Activated naive CD8-positive, alpha-beta T cell treated with anti-CD3 and anti-CD28 coated beads, Interleukin-2, amount 10 ng/mL, durations not matched to agents 7 days and 5 days (primary cell): Measurements from ENCODE around the gene DPP6. TPM values are rescaled to one million over a fixed set of nuclear protein-coding genes. Genes with fewer than 3 reads are reported as not detected.

Experiments used
- ATAC-seq: fragments of 150-1000 bp; cut with Tn5 transposase; one replicate; pipeline ENCODE4 v1.10.0; 2021; ENCODE audit warnings: low read depth, moderate library complexity
- POLR2A ChIA-PET: fragments of 350-600 bp; sonication (Branson Sonifier 250); formaldehyde crosslinking; loops from one replicate; lab custom pipeline; 2021; ENCODE audit warnings: antibody characterized with exemption; lab: Charles Lee
- DNase-seq: peaks from one replicate; pipeline ENCODE4 v3.0.0; 2021
- H3K27ac Mint-ChIP-seq: one replicate; pipeline ENCODE4 v1.8.0; 2022; ENCODE audit warnings: mild to moderate bottlenecking, mixed read lengths
- H3K27me3 Mint-ChIP-seq: one replicate; pipeline ENCODE4 v1.8.0; 2022; ENCODE audit warnings: mild to moderate bottlenecking, moderate library complexity, mixed read lengths
- H3K36me3 Mint-ChIP-seq: one replicate; pipeline ENCODE4 v1.8.0; 2021; ENCODE audit warnings: mild to moderate bottlenecking, mixed read lengths
- H3K4me1 Mint-ChIP-seq: one replicate; pipeline ENCODE4 v1.8.0; 2021; ENCODE audit warnings: mixed read lengths
- H3K4me3 Mint-ChIP-seq: one replicate; pipeline ENCODE4 v1.8.0; 2022; ENCODE audit warnings: mild to moderate bottlenecking, moderate library complexity, mixed read lengths
- H3K9me3 Mint-ChIP-seq: one replicate; pipeline ENCODE4 v1.8.0; 2021; ENCODE audit warnings: mixed read lengths
- total RNA-seq, 2 experiments: library from RNA; stranded (reverse); gene quantifications; one replicate each; pipeline ENCODE4 v1.2.3, GENCODE V29; 2021

DPP6 gene
- total RNA-seq, 2 experiments from 2014 or later: not detected

DNA sequence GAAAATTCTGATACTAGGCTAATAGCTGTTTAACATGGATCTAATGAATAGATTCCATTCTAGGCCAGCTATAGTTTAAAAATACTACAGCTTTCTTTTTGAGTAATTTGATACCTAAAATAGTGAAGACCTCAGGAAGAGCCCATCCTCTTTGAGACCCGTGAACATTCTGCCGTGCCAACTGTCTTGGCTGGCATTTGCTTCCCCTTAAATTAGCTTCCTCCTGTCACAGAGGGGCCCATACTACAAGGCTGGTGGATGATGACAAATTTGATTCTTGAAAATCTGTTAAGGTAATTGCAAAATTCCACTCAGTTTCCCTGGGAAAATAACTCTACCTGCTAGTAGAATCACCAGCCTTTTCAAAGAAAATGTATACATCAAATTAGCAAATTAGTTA, 385.0 kb downstream of the DPP6 start:
- Mint-ChIP-seq H3K36me3 (no peaks in the 10 kb centered on the region), H3K9me3 (no peaks in the 10 kb centered on the region), H3K27ac (no peak overlapping the region), H3K4me1 (no peaks in the 10 kb centered on the region), H3K27me3 (no peaks in the 10 kb centered on the region), H3K4me3 (no peak overlapping the region)
- no peak for DNase-seq
- ATAC-seq: no peak
- POLR2A ChIA-PET: no interaction called here

DNA sequence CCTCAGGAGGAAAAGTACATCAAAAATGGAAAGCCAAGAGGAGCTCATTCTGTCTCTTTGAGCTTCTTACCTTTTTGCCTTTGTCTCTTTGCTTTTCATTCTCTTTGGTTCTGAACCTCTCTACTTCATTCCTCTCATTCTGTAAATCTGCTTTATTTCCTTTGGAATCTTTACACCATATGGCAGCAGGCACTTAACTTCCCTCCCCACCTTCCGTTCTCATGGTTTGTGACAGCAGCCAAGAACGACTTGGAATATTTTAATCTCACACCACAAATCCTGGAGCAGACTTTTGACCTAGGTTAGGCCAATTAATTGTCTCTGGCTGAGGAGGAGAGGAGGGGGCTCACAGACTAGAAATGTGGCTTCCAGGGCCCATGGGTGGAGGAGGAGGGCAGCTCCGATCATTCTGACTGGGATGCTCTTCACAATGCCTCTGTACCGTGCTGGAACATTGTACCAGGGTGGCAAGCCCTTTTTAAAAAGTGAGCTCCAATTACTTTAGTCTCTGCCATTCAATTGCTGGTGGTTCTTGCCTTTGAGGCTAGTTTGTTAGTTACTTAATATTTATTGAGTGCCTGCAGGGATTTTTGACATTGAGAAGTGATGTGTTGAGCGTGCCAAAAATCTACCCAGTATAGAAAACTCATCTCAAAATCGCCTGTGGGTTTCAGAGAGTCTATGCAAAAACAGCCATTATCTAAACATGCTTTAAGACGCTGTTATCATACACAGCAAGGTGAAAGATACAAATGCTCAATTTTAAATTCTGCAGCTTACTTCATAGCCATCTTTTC, 386.6 kb downstream of the DPP6 start:
- DNase-seq (no peak), ATAC-seq (no peak)
- Mint-ChIP-seq H3K36me3 (no peaks in the 10 kb centered on the region), H3K4me1 (no peaks in the 10 kb centered on the region), H3K27ac (no peak overlapping the region), H3K27me3 (no peaks in the 10 kb centered on the region), H3K9me3 (peaks cover 2% of the 10 kb centered on the region), H3K4me3 (no peak overlapping the region)
- POLR2A ChIA-PET: no interaction called here

DNA sequence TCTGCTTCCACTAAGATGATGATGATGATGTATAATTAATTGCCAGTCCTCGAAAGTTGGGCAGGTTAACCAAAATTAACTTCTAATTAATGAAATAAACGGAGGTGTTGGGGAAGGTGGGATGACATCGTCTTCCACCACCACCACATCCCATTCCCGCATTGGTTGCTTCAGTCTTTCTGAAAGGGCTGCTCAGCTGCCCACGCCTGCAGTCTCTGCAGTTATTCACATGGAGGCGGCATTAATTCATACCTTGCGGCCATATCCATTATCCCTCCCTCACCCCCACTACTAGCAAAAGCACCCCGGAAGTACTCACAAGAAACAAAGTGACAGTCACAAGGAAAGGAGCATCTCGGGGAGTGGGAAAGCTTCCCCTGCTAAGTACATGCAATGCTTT, 387.9 kb downstream of the DPP6 start:
- H3K36me3 Mint-ChIP-seq: no peaks in the 10 kb centered on the region
- POLR2A ChIA-PET: no interaction called here
- no peaks in the 10 kb centered on the region for H3K27me3 Mint-ChIP-seq
- no peak overlapping the region for H3K4me3 Mint-ChIP-seq
- no peaks in the 10 kb centered on the region for H3K4me1 Mint-ChIP-seq
- H3K27ac Mint-ChIP-seq: no peak overlapping the region
- no peak for DNase-seq
- ATAC-seq: no peak
- peaks cover 2% of the 10 kb centered on the region for H3K9me3 Mint-ChIP-seq

DNA sequence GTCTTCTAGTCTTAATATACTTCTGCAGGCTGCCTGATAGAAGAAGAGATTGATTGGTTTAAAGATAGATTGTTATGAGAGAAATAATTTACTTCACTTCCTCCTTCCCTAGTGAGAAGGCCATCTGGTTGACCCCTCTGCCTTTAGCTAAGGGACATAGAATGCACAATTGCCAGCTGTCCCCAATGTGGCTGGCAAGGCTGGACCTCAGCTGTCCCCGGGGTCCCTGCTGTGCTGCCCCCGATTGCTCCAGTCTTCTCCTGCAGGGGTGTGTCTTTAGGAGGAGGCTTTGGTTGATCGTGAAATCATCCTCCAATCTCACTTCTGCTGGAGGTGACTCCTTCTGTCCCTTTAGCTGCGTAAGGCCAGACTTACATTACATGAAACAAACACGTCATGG, 388.5 kb downstream of the DPP6 start:
- no peak overlapping the region for H3K4me3 Mint-ChIP-seq
- no peaks in the 10 kb centered on the region for H3K4me1 Mint-ChIP-seq
- POLR2A ChIA-PET: no interaction called here
- peaks cover 4% of the 10 kb centered on the region for H3K9me3 Mint-ChIP-seq
- H3K36me3 Mint-ChIP-seq: no peaks in the 10 kb centered on the region
- ATAC-seq (no peak), DNase-seq (no peak)
- H3K27me3 Mint-ChIP-seq: no peaks in the 10 kb centered on the region
- no peak overlapping the region for H3K27ac Mint-ChIP-seq

DNA sequence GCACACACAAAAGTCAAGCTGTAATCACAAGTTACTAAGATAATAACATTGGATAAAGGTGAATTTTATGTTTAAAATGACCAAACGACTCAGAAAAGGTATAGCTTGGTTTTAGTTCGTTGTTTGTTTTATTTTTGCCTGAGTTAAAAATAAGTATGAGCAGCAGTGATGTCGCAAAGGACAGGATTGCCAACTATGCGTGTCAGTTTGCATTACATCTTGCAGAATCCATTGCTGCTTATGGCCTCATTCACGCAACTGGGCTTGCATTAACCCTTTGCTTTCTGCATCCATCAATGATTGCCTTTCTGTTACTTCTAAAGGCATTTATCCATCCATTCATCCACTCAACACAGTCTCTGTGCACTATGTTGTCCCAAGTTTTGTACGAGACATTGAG, 389.6 kb downstream of the DPP6 start:
- no peaks in the 10 kb centered on the region for H3K27me3 Mint-ChIP-seq
- DNase-seq: no peak

DNA sequence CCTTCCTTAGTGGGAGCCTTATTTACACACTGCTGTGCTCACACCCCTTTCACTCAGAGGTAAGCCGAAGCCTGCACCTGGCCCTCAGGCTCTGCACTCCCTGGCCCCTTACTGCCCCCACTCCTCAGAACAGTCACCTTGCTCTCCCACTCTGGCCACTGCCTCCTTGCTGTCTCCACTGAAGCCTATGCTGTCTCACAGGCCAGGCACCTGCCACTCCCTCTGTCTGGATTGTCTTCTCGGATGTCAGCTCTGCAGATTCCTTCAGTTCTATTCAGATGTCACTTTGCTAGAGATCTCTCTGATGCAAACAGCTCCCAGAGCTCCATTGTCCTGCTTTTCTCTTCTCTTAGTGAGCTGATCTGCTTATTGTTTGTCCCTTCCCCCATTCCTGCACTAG, 390.7 kb downstream of the DPP6 start:
- Mint-ChIP-seq H3K9me3 (peaks cover 4% of the 10 kb centered on the region), H3K36me3 (no peaks in the 10 kb centered on the region), H3K27ac (no peak overlapping the region), H3K27me3 (no peaks in the 10 kb centered on the region), H3K4me1 (no peaks in the 10 kb centered on the region), H3K4me3 (no peak overlapping the region)
- POLR2A ChIA-PET: no interaction called here
- ATAC-seq (no peak), DNase-seq (no peak)

More for the DNA sequence above, 389.6 kb downstream of the DPP6 start:
- Mint-ChIP-seq H3K4me1 (no peaks in the 10 kb centered on the region), H3K27ac (no peak overlapping the region), H3K36me3 (no peaks in the 10 kb centered on the region), H3K4me3 (no peak overlapping the region), H3K9me3 (peaks cover 4% of the 10 kb centered on the region)
- ATAC-seq: no peak
- POLR2A ChIA-PET: no interaction called here

DNA sequence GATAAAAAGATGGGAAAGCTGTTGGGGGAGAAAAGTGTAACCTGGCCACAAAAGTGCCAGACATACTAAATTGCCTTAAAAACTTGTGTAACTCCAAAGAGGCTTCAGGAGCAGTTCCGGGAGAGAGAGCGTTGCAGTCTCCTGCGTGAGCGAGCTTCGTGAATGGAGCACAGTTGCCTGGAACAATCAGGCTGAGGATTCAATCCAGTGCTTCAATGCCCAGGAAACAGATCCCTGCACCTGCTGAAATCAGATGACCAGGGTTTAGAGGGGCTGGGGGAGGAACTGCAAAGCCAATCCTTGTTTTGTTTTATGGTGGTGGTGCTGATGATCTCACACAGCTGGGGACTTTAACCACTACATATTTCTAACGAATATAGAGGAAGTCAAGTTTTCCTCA, 398.3 kb downstream of the DPP6 start:
- DNase-seq: no peak
- Mint-ChIP-seq H3K4me1 (no peaks in the 10 kb centered on the region), H3K27me3 (no peaks in the 10 kb centered on the region), H3K27ac (no peak overlapping the region), H3K36me3 (no peaks in the 10 kb centered on the region), H3K9me3 (peaks cover 6% of the 10 kb centered on the region), H3K4me3 (no peak overlapping the region)
- no peak for ATAC-seq
- POLR2A ChIA-PET: no interaction called here

DNA sequence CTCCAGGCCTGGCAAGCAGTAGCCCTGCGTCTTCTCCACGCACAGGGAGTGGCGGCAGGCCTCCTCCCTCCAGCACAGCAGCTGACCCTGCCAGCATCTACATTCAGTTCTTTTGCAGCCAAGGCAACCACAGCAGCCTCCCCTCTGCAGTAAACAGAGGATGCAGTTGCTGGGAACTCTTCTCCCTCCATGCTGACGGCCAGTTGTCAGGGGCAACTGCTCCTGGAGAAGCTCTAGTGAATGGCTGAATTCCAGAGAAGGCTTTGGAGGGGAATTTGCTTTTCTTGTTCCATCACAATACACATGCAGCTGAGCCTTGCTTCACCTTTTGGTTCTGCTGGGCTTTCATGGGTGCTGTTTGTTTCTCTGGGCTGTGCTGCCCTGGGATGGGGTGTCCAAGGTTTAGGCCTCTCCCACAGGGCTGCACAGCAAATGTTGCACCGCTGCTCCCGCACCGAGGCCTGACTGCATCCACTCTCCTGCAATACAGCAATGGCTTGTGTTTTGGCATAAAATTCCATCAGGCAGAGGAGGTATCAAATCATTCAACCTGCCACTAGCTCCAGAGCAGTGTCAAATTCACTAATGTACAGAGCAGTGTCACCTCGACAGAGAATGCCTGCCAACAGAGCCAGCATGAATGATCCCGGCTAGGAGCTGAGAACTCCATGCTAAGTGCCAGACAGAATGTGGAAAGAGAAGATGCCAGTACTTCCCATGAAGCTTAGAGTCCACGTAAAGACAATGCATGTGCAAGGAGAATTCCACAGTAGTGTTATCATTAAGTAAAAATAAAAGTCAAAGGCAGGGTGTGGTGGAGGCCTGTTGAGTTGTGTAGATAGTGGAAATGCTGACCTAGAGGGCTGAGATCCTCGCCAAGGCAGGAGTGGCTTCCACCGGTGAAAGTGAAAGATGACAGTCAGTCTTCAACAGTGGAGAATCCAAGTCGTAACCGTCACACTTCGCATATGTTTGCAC, 399.6 kb downstream of the DPP6 start:
- ATAC-seq: no peak
- no peak overlapping the region for H3K4me3 Mint-ChIP-seq
- H3K27me3 Mint-ChIP-seq: no peaks in the 10 kb centered on the region
- no peak overlapping the region for H3K27ac Mint-ChIP-seq
- no peaks in the 10 kb centered on the region for H3K36me3 Mint-ChIP-seq
- no peaks in the 10 kb centered on the region for H3K4me1 Mint-ChIP-seq
- POLR2A ChIA-PET: no interaction called here
- peaks cover 5% of the 10 kb centered on the region for H3K9me3 Mint-ChIP-seq
- DNase-seq: no peak

DNA sequence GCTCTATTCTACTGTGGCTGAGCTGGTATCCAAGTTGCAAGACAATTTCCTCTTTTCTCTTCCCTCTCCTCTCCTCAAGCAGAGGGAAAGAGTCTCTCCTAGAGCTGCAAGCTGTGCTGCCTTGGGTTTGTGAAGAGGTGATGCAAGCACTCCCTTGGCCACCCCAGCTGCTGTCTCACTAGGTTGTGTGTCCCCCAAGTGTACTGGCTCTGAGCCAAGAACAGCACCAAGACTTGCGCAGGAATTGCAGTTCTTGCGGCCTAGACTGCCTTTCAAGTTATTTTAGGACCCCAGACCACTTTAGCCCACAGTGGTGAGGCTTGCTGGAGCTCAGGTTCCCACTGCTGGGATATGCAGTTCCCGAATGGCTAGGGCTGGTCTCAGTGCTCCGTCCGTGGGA, 411.6 kb downstream of the DPP6 start:
- H3K4me1 Mint-ChIP-seq: no peaks in the 10 kb centered on the region
- POLR2A ChIA-PET: no interaction called here
- H3K9me3 Mint-ChIP-seq: peaks cover 3% of the 10 kb centered on the region
- no peak for ATAC-seq
- no peaks in the 10 kb centered on the region for H3K27me3 Mint-ChIP-seq
- H3K27ac Mint-ChIP-seq: no peak overlapping the region
- DNase-seq: no peak
- no peaks in the 10 kb centered on the region for H3K36me3 Mint-ChIP-seq
- H3K4me3 Mint-ChIP-seq: no peak overlapping the region

DNA sequence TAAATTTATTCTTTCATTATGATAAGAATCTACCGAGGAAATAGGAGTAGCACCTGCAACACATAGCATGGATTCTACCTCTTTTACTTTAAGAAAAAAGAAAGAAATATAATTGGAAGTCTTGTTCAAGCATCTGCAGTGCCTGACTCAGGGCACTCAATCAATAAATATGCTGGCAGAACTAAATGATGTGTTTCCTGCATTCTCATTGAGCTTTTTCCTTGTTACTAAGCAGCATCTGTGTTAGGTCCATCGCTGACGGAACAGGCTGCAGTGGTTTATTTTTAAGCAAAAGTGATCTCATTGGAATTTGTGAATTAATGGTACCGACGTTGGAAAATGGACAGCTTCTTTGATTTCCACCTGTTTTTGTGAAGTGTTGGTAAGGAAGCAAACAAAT, 417.5 kb downstream of the DPP6 start:
- POLR2A ChIA-PET: no interaction called here
- no peak overlapping the region for H3K4me3 Mint-ChIP-seq
- H3K4me1 Mint-ChIP-seq: no peaks in the 10 kb centered on the region
- no peaks in the 10 kb centered on the region for H3K27me3 Mint-ChIP-seq
- H3K27ac Mint-ChIP-seq: no peak overlapping the region
- no peak for ATAC-seq
- H3K9me3 Mint-ChIP-seq: no peaks in the 10 kb centered on the region
- DNase-seq: no peak
- no peaks in the 10 kb centered on the region for H3K36me3 Mint-ChIP-seq

DNA sequence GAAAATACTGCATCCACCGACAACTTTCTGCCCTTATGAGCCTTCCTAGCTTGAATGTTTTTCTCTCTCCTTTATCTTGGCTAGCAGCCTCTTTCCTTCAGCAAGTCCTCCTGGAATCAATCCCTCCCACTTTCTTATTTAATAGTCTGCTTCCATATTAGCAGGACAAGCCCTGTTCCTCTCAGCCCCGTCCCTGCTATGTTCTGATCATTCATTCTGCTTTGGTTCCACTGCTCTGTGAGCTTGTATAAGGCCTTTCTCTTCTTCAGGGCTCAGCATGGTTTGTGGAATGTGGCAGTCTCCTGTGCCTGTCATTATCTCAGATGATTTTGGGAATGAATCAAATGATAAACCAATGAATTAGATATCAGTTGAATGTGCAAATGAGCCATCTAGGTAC, 420.1 kb downstream of the DPP6 start:
- DNase-seq: no peak
- no peaks in the 10 kb centered on the region for H3K9me3 Mint-ChIP-seq
- H3K4me1 Mint-ChIP-seq: no peaks in the 10 kb centered on the region
- ATAC-seq: no peak
- POLR2A ChIA-PET: no interaction called here
- H3K27me3 Mint-ChIP-seq: no peaks in the 10 kb centered on the region
- no peak overlapping the region for H3K27ac Mint-ChIP-seq
- H3K4me3 Mint-ChIP-seq: no peak overlapping the region
- no peaks in the 10 kb centered on the region for H3K36me3 Mint-ChIP-seq

DNA sequence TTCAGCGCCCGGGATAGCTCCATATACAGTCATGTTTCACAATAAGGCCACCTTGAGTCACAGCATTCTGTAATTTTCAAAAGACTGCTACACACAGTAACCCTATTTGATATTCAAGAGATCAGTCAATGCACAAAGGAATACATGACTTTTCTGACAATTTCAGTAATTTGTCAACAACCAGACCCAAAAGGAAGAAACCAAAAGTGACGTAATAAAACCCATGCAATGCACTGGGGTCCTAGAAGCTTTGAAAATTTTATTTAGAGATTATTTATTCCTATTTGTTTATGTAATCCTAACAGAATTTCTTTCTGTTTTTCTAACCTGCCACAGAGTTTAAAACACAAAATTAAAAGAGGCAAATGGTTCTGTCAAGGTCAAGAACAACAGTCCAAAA, 421.2 kb downstream of the DPP6 start:
- Mint-ChIP-seq H3K4me3 (no peak overlapping the region), H3K36me3 (no peaks in the 10 kb centered on the region), H3K27ac (no peak overlapping the region), H3K4me1 (no peaks in the 10 kb centered on the region), H3K27me3 (no peaks in the 10 kb centered on the region), H3K9me3 (peaks cover 1% of the 10 kb centered on the region)
- DNase-seq (no peak), ATAC-seq (no peak)
- POLR2A ChIA-PET: no interaction called here

DNA sequence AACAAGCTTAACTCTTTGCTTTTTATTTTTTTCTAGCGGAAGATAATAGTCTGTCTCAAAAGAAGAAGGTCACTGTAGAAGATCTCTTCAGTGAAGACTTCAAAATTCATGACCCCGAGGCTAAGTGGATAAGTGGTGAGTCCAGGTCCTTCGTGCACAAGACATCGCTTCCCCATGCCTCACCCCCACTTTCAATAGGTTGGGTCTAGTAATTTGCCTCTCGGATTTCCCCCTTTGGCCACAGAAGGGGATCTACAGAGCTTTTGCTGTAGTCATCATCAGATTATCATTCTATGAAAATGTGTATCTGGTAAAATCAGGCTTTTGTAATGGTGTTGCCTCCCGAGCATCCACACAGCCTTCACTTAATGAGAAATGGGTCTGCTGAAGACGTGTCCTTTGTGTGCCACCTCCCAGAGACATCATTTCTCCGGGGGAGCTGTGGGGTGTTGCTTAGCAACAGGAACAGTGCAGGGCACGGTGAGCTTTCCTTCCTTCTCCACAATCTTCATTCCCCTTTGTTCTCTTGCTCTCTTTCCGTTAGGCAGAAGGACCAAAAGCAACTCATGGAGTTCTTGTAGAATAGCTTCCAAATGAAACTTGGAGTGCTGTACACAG, 422.8 kb downstream of the DPP6 start:
- H3K27ac Mint-ChIP-seq: no peak overlapping the region
- DNase-seq (no peak), ATAC-seq (no peak)
- no peak overlapping the region for H3K4me3 Mint-ChIP-seq
- peaks cover 1% of the 10 kb centered on the region for H3K9me3 Mint-ChIP-seq
- POLR2A ChIA-PET: no interaction called here
- no peaks in the 10 kb centered on the region for H3K27me3 Mint-ChIP-seq
- H3K36me3 Mint-ChIP-seq: no peaks in the 10 kb centered on the region
- no peaks in the 10 kb centered on the region for H3K4me1 Mint-ChIP-seq
